Choroid plexus epithelial cell (primary cell): ENCODE measurements around the gene WARS2.
"Not testable (repeated sequence)": the region's sequence is repeated elsewhere in the genome, so short reads cannot be mapped to it uniquely, and the experiment has no call there.

Source experiments
- DNase-seq: peaks from one replicate; pipeline ENCODE4 v3.0.0-alpha.2; 2010; ENCODE audit warnings: low read depth
- H3K4me3 ChIP-seq: 2 replicates; pipeline ENCODE4 v1.5.1; 2011; ENCODE audit warnings: low read depth, mild to moderate bottlenecking, control low read depth, low read length, moderate library complexity
- TF ChIP-seq, protein P1 (sequence below): conservative IDR thresholded peaks from 2 replicates; pipeline ENCODE4 v1.5.1; 2011; ENCODE audit warnings: low read depth, mild to moderate bottlenecking, control low read depth, inconsistent platforms, low read length, moderate library complexity

WARS2 gene

GRCh38 chr1:119140177-119141019 lies at the start of gene WARS2:
WARS2 (minus strand) TSS chr1:119140653; CDS start chr1:119140644, 9 bp downstream.
- peak; percentile 99 for DNase-seq
- peak within 1 kb of the TSS; percentile 76 for H3K4me3 ChIP-seq
- TF ChIP-seq, protein P1, sequence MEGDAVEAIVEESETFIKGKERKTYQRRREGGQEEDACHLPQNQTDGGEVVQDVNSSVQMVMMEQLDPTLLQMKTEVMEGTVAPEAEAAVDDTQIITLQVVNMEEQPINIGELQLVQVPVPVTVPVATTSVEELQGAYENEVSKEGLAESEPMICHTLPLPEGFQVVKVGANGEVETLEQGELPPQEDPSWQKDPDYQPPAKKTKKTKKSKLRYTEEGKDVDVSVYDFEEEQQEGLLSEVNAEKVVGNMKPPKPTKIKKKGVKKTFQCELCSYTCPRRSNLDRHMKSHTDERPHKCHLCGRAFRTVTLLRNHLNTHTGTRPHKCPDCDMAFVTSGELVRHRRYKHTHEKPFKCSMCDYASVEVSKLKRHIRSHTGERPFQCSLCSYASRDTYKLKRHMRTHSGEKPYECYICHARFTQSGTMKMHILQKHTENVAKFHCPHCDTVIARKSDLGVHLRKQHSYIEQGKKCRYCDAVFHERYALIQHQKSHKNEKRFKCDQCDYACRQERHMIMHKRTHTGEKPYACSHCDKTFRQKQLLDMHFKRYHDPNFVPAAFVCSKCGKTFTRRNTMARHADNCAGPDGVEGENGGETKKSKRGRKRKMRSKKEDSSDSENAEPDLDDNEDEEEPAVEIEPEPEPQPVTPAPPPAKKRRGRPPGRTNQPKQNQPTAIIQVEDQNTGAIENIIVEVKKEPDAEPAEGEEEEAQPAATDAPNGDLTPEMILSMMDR = no peak

DNA sequence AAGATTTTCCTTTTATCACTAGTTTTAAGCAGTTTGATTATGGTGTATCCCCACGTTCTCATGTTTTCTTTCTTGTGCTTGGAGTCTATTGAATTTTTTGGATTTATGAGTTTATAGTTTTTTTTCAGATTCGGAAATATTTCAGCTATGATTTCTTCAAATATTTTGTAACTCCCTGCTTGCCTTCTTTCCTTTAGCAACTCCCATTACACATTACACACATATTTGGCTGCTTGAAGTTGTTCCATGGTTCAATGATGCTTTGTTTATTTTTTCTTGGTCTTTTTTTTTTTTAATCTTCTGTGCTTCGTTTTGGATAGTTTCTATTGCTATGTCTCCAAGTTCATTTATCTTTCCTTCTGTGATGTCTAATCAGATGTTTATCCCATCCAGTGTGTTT lies 48.5 kb upstream of the WARS2 start:
- peak; percentile 70 for DNase-seq
- no peak overlapping the region for H3K4me3 ChIP-seq
- TF ChIP-seq, protein P1 = no peak

DNA sequence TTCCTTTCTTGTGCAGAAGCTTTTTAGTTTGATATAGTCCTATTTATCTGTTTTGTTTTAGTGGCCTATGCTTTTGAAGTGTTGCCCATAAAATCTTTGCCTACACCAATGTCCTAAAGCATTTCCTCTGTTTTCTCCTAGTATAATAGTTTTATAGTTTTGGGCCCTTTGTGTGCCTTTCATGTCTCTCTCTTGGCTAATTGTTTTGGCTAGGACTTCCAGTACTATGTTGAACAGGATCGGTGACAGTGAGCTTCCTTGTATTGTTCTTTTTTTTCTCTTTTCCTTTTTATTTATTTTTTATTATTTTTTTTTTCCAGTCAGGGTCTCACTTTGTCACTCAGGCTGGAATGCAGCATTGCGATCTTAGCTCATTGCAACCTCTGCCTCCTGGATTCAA lies 47.0 kb upstream of the WARS2 start:
- TF ChIP-seq, protein P1 = no peak
- no peak for DNase-seq
- no peak overlapping the region for H3K4me3 ChIP-seq

- TF ChIP-seq, protein P1 = no peak
- DNase-seq = no peak
- no peak overlapping the region for H3K4me3 ChIP-seq
Measured at GRCh38 chr1:119186471-119186870, 46.0 kb upstream of the WARS2 start.

DNA sequence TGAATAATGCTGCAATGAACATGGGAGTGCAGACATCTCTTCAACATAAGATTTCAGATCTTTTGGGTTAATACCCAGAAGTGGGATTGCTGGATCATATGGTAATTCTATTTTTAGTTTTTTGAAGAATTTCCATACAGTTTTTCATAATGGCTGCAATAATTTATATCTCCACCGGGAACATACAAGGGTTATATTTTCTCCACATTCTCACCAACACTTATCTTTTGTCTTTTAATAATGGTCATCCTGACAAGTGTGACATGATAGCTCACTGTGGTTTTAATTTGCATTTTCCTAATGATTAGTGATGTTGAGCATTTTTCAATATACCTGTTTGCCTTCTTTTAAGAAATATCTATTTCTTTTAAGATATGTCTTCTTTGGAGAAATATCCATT lies 44.5 kb upstream of the WARS2 start:
- no peak overlapping the region for H3K4me3 ChIP-seq
- TF ChIP-seq, protein P1 = no peak
- DNase-seq = no peak

DNA sequence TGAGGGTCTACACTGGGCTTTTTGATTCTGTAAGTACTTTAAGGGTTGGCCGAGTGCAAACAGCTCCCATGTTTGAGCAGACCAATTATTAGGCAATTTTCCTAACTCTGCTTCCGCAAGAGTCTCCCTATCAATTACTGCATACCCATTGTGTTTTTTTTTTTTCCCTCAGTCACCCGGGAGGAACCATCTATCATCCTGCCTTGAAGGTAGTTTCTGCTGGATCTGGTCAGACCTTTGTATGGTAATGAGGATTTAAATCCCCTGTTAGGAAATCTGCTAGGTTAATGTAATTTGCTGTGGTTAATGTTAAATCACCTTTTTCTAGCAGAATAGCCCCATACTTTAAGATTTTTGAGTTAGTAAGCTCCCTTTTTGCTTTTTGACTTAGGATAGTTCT lies 40.8 kb upstream of the WARS2 start:
- H3K4me3 ChIP-seq = no peak overlapping the region
- no peak for DNase-seq
- TF ChIP-seq, protein P1 = no peak

- TF ChIP-seq, protein P1 = no peak
- no peak overlapping the region for H3K4me3 ChIP-seq
- no peak for DNase-seq
Measured at GRCh38 chr1:119179051-119179450, 38.6 kb upstream of the WARS2 start.

GRCh38 chr1:119172927-119173326 lies 32.5 kb upstream of the WARS2 start:
- DNase-seq, H3K4me3 ChIP-seq: not testable (repeated sequence)

DNA sequence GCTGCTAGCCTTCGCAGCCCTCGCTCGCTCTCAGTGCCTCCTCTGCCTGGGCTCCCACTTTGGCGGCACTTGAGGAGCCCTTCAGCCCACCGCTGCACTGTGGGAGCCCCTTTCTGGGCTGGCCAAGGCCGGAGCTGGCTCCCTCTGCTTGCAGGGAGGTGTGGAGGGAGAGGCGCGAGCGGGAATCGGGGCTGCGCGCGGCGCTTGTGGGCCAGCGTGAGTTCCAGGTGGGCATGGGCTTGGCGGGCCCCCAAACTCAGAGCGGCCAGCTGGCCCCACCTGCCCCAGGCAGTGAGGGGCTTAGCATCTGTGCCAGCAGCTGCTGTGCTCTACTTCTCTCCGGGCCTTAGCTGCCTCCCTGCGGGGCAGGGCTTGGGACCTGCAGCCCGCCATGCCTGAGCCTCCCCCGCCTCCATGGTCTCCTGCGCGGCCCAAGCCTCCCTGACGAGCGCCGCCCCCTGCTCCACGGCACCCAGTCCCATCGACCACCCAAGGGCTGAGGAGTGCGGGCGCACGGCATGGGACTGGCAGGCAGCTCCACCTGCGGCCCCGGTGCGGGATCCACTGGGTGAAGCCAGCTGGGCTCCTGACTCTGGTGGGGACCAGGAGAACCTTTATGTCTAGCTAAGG lies 31.0 kb upstream of the WARS2 start:
- DNase-seq, H3K4me3 ChIP-seq: not testable (repeated sequence)
